ENCODE results near the gene CFAP53.

CFAP53 gene

DNA sequence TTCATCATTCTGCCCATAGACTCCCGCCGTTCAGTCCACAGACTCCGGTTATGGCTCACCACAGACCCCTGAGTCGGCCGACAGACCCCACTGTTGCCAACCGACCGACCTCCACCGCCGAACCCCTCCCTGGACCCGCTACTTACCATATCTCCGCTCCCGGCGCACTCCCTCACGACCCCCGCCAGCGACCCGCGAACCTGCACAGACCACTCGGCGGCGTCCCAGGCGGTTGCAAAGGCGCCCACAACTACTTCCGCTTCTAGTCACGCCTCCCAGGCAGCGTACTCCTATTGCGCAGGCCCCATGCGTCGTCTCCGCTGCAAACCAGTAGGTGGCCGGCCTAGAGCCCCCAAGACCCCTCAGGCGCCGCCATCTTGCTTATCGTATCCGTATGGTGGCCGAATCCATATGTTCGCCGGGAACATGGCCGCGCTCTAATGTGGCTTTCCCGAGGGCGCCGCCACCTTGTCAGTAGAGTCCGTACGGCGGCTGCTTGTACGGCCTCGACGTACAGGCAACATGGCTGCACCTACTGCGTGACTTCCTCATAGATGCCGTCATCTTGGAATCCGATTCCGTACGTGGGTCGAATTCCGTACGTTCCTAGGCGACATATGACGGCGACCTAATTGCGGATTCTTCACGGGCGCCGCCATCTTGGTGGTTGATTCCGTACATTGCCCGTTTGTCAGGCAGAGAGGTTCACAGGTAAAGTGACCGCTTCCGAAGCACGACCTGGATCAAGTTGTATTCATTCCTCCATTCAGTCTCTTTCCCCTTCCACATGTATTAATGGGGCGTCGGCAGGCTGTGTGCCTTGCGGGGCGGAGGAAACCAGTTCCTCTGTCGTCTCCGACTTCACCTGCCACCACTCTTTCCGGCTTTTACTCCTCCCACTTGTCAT is 21.4 kb upstream of the CFAP53 start, which contains the start of gene CXXC1:
Gene CXXC1, minus strand, starts transcription at position 252 of the 907 bp plus-strand sequence. Its CDS starts 103 bp downstream, at position 149.
- peak; percentile 100 for DNase-seq

DNA sequence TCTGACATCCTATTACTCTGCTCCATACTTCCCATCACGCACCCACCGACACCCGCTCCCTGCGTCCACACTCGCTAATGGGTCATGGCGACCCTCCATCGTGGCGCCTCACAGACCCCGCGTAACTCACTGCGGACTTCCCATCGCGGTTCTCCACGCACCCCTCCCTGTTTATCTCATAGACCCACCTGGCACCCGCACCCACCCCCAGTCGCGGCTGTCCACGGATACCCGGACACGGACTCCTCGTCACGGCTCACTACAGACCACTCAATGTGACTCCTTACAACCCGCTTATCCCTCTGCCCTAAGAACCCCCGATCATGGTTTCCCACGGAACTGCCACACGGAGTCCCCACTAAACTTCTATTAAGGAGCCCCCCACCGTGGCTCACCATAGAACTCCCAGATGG is 20.7 kb upstream of the CFAP53 start:
- no peak for DNase-seq

DNA sequence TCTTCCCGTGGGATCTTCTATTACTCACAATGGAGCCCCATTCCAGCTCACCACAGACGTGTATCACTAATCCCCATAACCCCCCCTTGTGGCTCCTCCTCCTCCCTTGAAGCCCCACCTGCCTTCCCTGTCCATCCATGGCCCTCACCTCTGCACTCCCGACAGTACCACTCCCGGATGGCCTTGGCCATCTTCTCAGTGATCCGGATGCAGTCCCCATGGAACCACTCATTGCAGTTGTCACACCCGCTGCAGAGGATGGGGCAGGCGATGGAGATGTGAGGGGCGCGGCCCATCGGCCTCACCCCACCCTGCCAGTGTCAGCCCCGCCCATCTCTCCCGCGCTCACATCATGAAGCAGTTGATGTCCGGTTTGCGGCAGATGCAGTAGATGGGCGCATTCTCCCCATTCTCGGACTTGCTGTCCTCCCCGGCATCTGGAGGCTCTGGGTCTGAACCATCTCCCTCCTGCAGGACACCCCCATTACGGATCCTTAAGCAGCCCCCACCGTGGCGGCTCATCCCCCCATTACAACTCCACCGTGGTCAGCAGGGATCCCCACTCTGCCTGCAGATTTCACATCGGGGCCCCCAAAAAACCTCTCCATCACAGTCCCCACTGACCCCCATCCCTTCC is 20.2 kb upstream of the CFAP53 start:
- peak; percentile 55 for DNase-seq

DNA sequence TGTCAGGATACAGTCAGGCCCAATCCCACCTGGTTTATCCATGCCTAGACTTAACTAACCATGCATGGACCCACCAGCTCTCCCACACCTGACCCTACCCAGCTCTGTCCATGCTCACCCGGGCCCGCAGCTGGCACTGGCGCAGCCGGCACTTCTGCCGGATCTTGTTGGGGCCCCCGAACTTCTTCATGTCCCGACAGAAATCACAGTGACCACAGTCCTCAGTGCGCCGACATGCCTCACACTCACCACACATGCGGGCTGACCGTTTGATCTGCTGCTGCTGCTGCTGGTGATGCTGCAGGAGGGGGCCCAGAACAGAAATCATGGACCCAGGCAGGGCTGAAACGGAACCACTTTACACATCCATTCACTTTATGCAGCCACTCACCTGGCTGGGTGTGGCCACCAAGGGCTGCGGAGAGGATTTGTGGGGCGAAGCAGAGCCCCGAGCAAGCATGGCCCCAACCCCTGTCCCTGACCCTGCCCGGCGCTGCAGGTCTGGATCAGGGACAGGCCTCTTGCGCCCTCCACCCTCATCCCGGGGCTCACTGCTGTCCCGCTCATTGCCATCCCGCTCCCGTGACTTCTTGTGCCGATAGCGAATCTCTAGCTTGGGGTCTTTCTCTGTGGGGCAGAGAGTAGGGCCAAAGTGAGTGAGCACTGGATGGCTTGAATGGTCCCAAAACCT is 19.5 kb upstream of the CFAP53 start:
- DNase-seq = no peak

DNA sequence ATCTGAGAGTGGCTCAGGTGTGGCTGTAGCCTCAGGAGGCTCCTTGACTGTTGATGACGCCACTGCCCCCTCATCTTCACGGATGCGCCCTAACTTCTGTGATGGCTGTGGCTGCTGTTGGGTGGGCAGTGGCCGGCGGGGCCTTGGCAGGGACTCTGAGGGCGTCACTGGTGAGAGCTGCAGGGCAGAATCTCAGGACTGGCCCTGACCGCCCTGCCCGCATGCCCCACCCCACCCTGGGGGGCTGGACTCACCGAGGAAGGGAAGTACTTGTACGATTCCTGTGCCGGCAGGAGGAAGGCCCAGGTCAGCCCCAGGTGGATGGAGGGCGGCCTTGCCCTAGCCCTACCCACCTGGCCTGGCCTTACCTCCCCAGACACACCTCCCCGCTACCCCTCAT is 18.8 kb upstream of the CFAP53 start:
- DNase-seq = no peak

DNA sequence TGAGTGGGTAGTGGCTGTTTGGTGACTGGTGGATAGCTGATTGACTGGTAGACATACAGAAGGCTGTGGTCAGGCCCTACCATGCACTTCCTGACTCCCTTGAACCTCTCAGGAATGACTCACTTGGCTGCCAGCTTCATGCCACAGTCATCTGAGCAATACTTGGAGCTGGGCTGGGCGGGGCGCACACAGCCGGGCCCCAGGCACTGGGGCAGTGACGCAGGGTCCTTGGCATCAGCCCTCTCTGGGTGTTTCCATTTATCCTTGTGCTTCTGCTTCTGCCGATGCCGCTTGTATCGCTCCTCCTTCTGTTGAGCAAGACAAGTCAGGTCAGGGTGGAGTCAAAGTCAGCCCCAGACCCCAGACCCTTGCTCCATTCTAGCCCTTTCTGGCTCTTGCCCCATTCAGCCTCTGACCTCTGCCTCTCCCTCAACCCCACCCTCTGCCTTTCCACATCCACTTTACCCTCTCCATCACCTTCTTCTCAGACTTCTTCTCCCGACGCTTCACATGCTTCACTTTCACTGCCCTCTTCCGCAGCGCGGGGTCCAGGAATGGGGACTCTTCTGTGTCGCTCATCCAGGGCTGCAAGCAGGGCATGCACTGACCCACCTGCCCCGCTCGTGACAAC is 18.1 kb upstream of the CFAP53 start:
- no peak for DNase-seq

DNA sequence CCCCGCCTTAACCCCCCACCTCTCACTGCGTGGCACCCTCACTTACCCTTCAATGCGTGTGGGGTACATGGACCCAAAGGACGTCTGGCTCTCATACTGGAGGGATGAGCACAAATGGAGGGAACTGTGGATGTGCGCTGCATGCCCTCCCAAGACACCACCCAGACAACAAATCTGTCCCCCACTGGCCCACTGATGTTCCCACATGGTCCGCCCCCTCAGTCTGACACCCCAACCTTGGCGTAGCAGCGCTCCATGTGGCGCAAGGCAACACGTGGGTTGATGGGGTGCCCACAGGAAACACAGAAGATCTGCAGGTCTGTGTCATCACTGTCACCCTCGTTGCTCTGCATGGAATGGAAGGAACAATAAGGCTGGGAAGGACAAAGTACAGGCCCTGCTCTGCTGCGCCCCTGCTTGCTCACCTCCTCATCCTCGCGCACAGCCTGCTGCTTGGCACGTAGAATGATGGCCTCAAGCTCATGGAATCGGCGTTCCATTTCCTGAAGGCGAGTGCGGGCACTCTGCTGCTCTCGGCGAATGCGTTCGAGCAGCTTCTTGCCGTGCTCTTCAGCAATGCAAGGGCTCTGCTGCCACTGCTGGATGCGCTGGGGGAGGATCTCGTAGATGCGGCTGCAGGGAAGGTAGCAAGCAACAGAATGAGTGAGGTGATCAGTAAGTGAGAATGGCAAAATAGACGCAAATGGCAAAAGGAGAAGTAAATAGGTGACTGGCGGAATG is 17.3 kb upstream of the CFAP53 start:
- DNase-seq = no peak

DNA sequence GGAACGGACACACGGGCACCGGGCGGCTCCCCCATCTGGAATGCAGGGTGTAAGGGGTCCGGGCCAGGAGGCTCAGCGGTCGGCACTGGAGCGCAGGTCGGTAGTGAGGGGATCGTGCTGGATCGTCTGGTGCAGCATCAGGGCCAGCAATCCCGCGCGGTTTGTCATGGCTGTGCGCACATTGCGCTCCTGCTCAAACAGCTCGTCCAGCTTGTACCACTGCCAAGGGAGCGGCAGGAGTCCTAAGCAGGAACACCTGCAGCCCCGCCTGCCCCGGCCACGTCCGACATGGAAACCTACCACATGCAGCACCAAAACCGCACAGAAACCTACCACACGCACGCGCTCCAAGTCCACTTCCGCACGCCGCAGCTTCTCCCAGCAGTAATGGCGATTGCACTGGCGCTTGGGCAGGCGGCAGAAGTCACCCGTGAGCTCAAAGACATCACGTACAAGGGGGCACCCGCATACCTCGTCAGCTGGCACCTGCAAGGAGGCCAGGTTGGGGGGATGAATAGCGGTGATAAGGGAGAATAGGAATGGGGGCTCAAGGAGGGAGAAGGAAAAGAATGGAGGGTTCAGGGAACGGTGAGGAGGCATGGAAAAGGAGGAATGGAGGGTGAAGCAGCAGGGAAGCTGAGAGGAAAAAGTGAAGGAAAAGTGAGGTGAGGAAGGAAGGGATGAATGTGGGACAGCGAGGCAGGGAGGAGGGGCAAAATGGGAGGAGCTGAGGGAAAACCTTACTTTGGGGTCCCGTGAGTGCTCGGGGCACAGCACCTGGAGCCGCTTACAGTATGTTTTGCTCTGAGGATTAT is 16.4 kb upstream of the CFAP53 start:
- no peak for DNase-seq

DNA sequence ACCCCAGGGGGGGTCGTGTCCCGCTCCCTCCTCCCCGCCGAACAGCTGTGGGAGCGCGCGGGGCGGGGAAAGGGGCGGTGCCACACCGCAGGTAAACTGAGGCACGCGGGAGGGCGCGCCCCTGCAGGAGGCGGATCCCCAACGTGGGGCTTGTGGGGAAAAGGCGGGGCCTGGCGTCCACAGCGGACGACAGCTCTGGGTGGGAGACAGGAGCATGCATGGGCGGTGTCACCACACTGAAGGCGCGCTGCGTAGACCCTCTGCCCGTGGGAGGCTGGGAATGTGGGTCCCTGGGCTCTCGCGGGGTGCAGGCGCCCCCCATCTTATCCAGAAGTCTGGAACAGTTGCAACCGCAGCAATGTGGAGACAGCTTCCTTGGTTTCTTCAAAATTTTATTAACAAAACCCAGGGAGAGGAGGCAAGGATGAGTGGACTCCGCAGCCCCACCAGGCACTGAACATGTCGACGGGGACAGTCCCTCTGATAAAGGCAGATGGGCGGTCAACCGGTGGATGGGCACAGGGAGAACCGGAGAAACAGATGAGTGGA is 15.8 kb upstream of the CFAP53 start:
- DNase-seq = no peak

DNA sequence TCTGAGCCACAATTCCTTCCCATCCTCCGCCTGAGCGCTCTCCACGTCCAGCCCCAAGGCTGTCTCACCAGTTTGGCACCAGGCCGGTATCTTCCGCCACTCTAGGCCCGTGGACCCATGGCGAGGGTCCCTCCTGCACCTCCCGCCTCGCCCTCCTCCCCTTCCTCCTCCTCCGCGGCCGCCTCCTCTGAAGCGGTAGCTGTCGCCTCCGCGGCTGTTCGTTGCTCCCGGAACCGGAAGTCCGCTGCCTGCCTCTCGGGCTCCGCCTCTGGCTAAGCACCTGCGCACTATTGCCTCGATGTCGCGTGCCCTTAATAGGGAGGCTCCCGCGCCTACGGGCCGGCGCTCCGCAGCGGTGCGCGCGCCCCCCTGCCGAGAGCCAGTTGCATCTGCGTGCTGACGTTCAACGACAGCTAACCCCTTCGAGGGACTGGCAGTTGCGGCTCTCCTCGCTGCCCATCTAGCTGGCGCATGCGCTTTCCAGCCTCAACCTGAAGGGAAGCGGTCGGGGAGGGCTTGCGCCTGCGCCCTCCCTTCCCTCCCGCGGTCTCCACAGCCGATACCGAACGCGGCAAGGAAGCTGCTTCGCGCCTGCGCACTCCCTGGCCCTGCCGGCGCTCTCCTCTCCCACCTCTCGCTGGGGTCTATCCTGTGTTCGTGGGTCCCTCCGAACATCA is 15.1 kb upstream of the CFAP53 start, which contains the start of gene MBD1:
Gene MBD1, minus strand, starts transcription at position 229 of the 677 bp plus-strand sequence. CDS start 1,531 bp downstream, outside the sequence.
- DNase-seq = peak; percentile 100

DNA sequence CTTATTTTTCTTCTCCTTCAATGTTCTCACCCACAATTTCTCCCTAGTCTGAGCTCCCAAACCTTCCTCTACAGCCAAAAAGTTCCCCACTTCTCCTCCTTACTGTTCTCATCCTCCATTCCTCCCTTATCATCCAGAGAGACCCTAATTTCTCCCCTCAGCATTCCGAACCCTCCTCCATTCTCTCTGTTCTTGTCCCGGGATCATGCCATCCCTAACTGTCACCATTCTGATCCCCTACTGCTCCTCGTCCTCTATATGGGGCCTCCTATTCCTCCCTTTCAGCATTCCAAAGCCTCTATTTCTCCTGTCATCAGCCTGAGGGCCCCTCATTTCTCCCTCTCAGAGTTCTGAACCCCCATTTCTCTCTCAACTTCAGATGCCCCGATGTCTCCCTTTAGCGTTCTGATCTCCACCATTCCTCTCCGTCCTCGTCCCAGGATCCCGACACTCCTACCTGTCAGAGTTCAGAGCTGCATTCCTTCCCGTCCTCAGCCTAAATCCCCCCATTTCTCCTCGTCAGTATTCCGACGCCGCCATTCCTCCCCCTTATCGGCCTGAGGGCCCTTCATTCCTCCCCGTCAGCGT is 14.5 kb upstream of the CFAP53 start:
- DNase-seq = no peak

DNA sequence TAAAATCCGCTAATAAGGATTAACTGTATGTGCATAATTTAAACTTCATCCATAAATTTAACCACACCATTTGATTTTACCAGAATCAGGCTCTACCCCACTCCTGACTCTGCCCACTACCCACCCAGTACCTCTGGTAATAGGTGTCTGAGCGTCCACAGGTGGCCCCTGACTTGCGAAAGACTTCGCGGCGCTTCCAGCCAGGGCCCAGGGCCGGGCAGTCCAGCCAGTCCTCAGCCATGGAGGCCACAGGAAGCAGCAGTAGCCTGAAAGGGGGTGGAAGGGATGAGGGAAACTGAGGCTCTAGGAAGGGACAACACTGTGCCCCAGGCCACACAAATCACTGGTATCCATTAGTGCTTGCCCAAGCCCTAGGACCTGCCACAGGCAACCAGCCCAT is 13.5 kb upstream of the CFAP53 start:
- no peak for DNase-seq

DNA sequence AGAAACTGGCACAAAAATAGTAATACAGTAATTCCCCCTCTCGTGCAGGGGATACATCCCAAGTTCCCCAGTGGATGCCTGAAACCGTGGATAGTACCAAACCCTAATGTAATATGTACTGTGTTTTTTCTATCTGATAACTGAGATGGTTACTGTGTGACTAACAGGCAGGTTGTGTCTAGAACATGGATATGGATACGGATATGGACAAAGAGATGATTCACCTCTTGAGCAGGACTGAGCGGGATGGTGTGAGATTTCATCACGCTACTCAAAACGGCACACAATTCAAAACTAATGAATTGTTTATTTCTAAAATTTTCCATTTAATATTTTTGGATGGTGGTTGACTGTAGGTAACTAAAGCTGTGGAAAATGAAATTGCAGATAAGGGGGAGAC is 11.6 kb upstream of the CFAP53 start:
- no peak for DNase-seq

DNA sequence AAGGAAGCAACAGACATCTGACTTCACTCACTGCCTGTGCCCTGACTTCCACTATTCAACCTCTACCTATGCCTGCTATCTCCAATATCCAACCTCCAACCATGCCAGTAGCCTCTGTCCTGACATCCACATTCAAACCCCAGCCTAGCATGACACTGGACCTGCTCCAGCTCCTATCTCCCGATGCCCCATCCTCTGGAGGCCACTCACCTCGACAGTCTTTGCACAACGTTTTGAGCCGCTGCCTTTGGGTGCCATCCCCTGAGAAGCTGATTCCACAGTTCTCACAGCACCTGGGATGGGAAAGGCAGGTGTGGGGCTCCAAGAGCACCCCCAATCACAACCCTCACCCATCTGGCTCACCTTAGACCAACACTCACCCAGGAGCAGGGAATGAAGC is 10.2 kb upstream of the CFAP53 start:
- DNase-seq = no peak

DNA sequence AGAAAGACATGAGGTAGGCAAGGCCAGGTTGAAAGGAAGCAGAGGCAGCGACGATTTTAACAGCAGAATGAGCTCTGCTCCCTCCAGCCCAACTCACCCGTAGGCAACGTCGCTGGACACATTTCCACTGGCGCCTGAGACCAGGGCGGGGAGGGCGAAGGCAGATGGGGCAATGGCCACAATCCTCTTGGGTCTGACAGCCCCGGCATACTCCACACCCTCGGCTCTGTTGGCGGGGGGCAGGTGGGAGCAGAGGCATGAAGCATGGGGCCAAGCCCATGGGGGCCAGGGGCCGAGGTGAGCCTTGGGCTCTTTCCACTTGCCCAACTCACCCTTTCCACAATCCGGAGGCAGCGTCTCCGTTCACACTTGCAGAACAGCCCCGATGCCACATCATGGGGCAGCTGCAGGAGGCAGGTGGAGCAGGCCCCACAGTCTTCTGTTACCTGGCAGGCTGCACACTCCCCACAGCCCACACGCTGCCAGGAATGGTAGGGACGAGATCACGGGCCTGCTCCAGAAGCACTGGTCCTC is 9.3 kb upstream of the CFAP53 start:
- DNase-seq = no peak

DNA sequence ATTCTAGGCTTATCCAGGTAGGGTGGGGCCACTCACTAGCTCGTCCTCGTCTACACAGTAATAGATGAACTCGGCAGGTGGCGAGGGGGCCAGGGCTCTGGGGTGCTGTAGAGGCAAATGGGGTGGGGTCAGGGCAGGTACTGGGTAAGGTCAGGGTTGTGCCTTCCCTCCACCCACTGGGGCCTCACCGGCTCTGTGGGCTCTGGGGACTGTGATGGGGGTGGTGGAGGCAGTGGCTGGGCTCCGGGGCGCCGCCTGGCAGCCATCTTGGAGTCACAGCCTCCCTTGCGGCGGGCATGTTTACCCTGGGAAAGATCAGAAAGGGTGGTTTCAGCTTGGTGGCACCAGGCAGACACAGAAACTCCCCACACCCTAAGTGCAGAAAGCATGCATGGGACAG is 8.6 kb upstream of the CFAP53 start:
- DNase-seq = no peak

DNA sequence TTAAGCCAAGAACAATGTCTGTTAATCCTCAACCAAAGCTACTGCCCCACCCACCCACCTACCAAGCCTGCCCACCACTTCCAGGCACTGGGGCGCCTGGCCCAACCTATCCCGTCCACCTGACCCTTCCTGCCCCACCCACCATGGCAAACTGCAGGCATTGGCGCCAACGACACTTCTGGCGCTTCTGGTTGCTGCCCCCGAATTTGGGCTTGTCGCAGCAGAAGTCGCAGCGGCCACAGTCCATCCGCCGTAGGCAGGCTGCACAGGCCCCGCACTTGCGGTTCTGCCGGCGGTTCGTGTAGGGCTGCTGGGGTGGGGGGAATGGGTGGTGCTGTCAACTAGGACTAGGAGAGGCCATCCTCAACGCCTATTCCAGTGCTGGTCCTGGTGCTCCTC is 7.7 kb upstream of the CFAP53 start:
- no peak for DNase-seq

DNA sequence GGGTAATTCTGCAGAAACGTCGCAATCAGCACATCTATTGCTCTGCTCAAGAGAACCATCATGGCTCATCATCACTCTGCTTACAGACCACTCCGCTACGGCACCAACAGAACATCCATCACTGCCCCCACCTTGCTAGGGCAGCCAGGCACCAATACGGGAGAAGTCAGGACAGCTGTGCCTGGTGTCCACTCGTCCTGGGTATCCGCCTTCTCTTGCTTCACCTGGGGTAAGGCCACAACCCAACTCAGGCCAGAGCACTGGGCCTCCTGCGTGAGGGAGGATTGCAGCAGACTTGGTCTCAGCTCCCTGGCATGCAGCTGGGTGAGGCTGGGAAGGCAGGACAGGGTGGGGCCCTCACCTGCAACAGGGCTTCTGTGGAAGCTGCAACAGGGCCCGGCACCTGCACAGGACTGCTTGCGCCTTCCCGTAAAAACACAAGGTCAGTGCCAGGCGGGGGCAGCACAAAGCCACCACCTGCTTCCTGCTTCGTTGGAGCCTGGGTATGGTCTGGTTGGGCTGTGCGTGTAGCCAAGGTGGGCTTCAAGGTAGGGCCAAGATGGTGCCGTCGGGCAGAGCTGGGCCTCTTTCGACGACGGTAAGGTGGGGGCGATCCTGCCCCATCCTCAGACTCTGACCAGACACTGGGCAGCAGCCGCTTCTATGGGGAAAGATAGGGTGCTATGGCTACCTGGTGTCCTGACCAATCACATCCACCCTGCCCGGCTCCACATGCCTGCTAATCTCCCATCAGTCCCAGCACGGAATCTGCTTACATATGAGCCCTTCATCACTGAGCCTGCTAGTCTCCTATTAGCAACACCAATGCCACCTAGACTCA is 7.1 kb upstream of the CFAP53 start:
- DNase-seq = no peak

DNA sequence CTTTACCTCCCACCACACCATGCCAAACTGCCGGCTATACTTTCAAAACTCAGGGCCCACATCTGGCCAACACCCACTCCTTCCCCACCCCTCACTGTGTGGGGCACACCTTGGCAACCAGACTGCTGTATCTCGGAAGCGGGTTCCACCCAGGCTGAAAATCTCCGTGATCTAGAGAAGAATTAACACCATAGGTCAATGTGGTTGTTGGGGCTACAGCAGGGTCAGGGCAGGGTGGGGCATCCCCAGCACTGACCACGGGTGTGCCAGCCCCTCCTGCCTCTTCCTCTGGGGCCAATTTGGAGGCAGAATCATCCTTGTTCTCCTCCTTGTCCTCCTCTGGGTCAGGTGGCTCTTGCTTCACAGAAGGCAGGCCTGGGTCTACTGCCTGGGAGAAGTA is 6.3 kb upstream of the CFAP53 start:
- no peak for DNase-seq

Data from NCI-H69 (cell line).